IMR-90 (cell line): Measurements from ENCODE around the gene SPATA31C1. TPM values are rescaled to one million over a fixed set of nuclear protein-coding genes. Genes with fewer than 3 reads are reported as not detected.

Experiments used
- ATAC-seq: fragments of 200-7000 bp; cut with Tn5 transposase; 2 replicates; pipeline ENCODE4 v1.9.1; 2020; ENCODE audit warnings: low read depth, mild to moderate bottlenecking, moderate library complexity
- BruUV-seq: library from RNA; stranded (reverse); fragments of 400-500 nt; replicated peaks from 2 replicates; lab custom pipeline; 2021; lab: Mats Ljungman, UMichigan
- CTCF ChIA-PET: fragments of 300-600 bp; formaldehyde crosslinking; extraction: SDS; loops from one replicate; lab custom pipeline; 2021; ENCODE audit warnings: antibody characterized with exemption; lab: Yijun Ruan, JAX
- POLR2A ChIA-PET: fragments of 300-600 bp; sonication (Branson Sonifier 250); formaldehyde crosslinking; loops from one replicate; lab custom pipeline; 2022; ENCODE audit warnings: antibody characterized with exemption; ENCODE audit not compliant: unreplicated experiment; lab: Charles Lee
- DNase-seq: peaks from one replicate; pipeline ENCODE4 v3.0.0; 2013
- H2AFZ ChIP-seq: replicated peaks from 2 replicates; pipeline ENCODE3; 2013; ENCODE audit warnings: low read length, mild to moderate bottlenecking; ENCODE audit not compliant: poor library complexity
- H2AK5ac ChIP-seq: 2 replicates; pipeline ENCODE4 v1.6.1; 2013; ENCODE audit warnings: low read depth, low read length, inconsistent platforms
- H2AK9ac ChIP-seq: replicated peaks from 2 replicates; pipeline ENCODE3; 2013; ENCODE audit warnings: mild to moderate bottlenecking, low read depth, low read length, moderate library complexity; ENCODE audit not compliant: poor library complexity
- H2BK120ac ChIP-seq: 2 replicates; pipeline ENCODE4 v1.6.1; 2013; ENCODE audit warnings: low read depth, low read length, inconsistent platforms
- H2BK15ac ChIP-seq: 3 replicates; pipeline ENCODE4 v1.6.1; 2013; ENCODE audit warnings: low read depth, low read length, inconsistent platforms
- H2BK20ac ChIP-seq: 2 replicates; pipeline ENCODE4 v1.6.1; 2013; ENCODE audit warnings: low read depth, mild to moderate bottlenecking, inconsistent platforms, low read length, moderate library complexity
- H2BK5ac ChIP-seq: 2 replicates; pipeline ENCODE4 v1.6.1; 2013; ENCODE audit warnings: mild to moderate bottlenecking, low read depth, low read length, inconsistent platforms; ENCODE audit not compliant: poor library complexity, severe bottlenecking
- H3K14ac ChIP-seq: replicated peaks from 2 replicates; pipeline ENCODE4 v1.6.1; 2013; ENCODE audit warnings: low read depth, low read length, inconsistent platforms
- H3K18ac ChIP-seq: 2 replicates; pipeline ENCODE4 v1.6.1; 2013; ENCODE audit warnings: low read depth, low read length, control low read depth
- H3K23ac ChIP-seq: 2 replicates; pipeline ENCODE4 v1.6.1; 2013; ENCODE audit warnings: low read depth, low read length, inconsistent platforms
- H3K27ac ChIP-seq: 2 replicates; pipeline ENCODE4 v1.5.1; 2013; ENCODE audit warnings: mild to moderate bottlenecking, control low read depth, low read length; ENCODE audit not compliant: insufficient read depth
- H3K27me3 ChIP-seq: 2 replicates; pipeline ENCODE4 v1.6.1; 2013; ENCODE audit warnings: low read length; ENCODE audit not compliant: control insufficient read depth, insufficient read depth
- H3K36me3 ChIP-seq: 2 replicates; pipeline ENCODE4 v1.6.1; 2013; ENCODE audit warnings: low read length, mixed read lengths; ENCODE audit not compliant: control insufficient read depth, insufficient read depth
- H3K4ac ChIP-seq: 2 replicates; pipeline ENCODE4 v1.6.1; 2013; ENCODE audit warnings: low read depth, low read length, inconsistent platforms
- H3K4me1 ChIP-seq: 2 replicates; pipeline ENCODE4 v1.6.1; 2013; ENCODE audit warnings: low read length, mixed read lengths; ENCODE audit not compliant: control insufficient read depth, insufficient read depth
- H3K4me2 ChIP-seq: 2 replicates; pipeline ENCODE4 v1.6.1; 2013; ENCODE audit warnings: low read depth, mild to moderate bottlenecking, control low read depth, low read length, moderate library complexity
- H3K4me3 ChIP-seq: 2 replicates; pipeline ENCODE4 v1.5.1; 2013; ENCODE audit warnings: low read depth, mild to moderate bottlenecking, control low read depth, low read length, moderate library complexity; ENCODE audit not compliant: insufficient read depth
- H3K56ac ChIP-seq: 2 replicates; pipeline ENCODE4 v1.6.1; 2013; ENCODE audit warnings: low read length, inconsistent platforms; ENCODE audit not compliant: insufficient read depth; ENCODE audit errors: extremely low read depth
- H3K79me1 ChIP-seq, 2 experiments: 2 replicates each; pipeline ENCODE4 v1.6.1; 2013; ENCODE audit warnings: low read length in 2 of 2, inconsistent platforms in 1 of 2, low read depth in 1 of 2
- H3K9ac ChIP-seq: 2 replicates; pipeline ENCODE4 v1.6.1; 2013; ENCODE audit warnings: low read depth, low read length, control low read depth
- H3K9me1 ChIP-seq: 2 replicates; pipeline ENCODE4 v1.6.1; 2013; ENCODE audit warnings: low read length, inconsistent platforms; ENCODE audit not compliant: insufficient read depth
- H3K9me3 ChIP-seq: 2 replicates; pipeline ENCODE4 v1.6.1; 2013; ENCODE audit warnings: low read length; ENCODE audit not compliant: control insufficient read depth, insufficient read depth
- H4K20me1 ChIP-seq: 2 replicates; pipeline ENCODE4 v1.6.1; 2013; ENCODE audit warnings: low read length, inconsistent platforms; ENCODE audit not compliant: insufficient read depth
- H4K5ac ChIP-seq: 2 replicates; pipeline ENCODE4 v1.6.1; 2013; ENCODE audit warnings: mild to moderate bottlenecking, low read depth, low read length, control low read depth
- H4K8ac ChIP-seq, 2 experiments: 2 replicates each; pipeline ENCODE4 v1.6.1; 2013; ENCODE audit warnings: low read depth in 2 of 2, low read length in 2 of 2, control low read depth in 1 of 2, inconsistent platforms in 1 of 2
- H4K91ac ChIP-seq: 2 replicates; pipeline ENCODE4 v1.6.1; 2013; ENCODE audit warnings: low read depth, low read length, inconsistent platforms; ENCODE audit not compliant: insufficient read depth
- MXI1 ChIP-seq: IDR thresholded peaks from 2 replicates; pipeline ENCODE4 v1.6.1; 2012; ENCODE audit warnings: low read depth, mild to moderate bottlenecking, low read length, moderate library complexity, borderline replicate concordance
- RCOR1 ChIP-seq: IDR thresholded peaks from 2 replicates; pipeline ENCODE4 v1.6.1; 2012; ENCODE audit warnings: mild to moderate bottlenecking, low read length, improper control_type of control experiment; ENCODE audit not compliant: insufficient replicate concordance
- RFX5 ChIP-seq: IDR thresholded peaks from 2 replicates; pipeline ENCODE4 v1.8.0; 2012; ENCODE audit warnings: low read depth, mild to moderate bottlenecking, low read length, moderate library complexity
- SMC3 ChIP-seq: fragments of 150-350 bp; IDR thresholded peaks from 2 replicates; pipeline ENCODE4 v1.6.1; 2016; ENCODE audit warnings: low read depth, mild to moderate bottlenecking, antibody characterized with exemption, low read length, moderate library complexity
- WGBS, 2 experiments: methylation state at CpG; one replicate each; pipeline versions ENCODE4 v1.1.5 to v1.1.7; 2013; ENCODE audit warnings: missing lambda C conversion rate in 2 of 2; ENCODE audit not compliant: insufficient read length in 1 of 2; ENCODE audit errors: extremely low coverage in 2 of 2; 5-methylcytosine and 5-hydroxymethylcytosine counted together
- dilution Hi-C: fragments of 300-500 bp; cut with HindIII; formaldehyde crosslinking; loops from one replicate; pipeline ENCODE4 v1.14.3; 2018; ENCODE audit warnings: low sequenced_read_pairs; ENCODE audit not compliant: unreplicated experiment
- in situ Hi-C: fragments of 300-500 bp; cut with MboI; formaldehyde crosslinking; loops from 3 replicates; pipeline ENCODE4 v1.14.3; 2019; ENCODE audit warnings: low sequenced_read_pairs, inconsistent platforms, mixed read lengths
- intact Hi-C: fragments of 100-400 bp; cut with micrococcal nuclease; formaldehyde crosslinking; loops from 2 replicates; pipeline ENCODE4 v1.10.0; 2022
- polyA plus RNA-seq, 3 experiments: library from polyadenylated mRNA; depleted of rRNA; stranded (reverse); fragments of >200 nt; gene quantifications; 2 replicates each; pipeline ENCODE4 v1.2.3, GENCODE V29; 2012; ENCODE audit warnings: low replicate concordance in 1 of 3
- total RNA-seq: library from RNA; depleted of rRNA; stranded (reverse); fragments of >200 nt; gene quantifications from 2 replicates; pipeline ENCODE4 v1.2.3, GENCODE V29; 2012; rRNA removed
- TF ChIP-seq, protein P1 (sequence below): fragments of 150-350 bp; IDR thresholded peaks from 2 replicates; pipeline ENCODE4 v1.6.1; 2016; ENCODE audit warnings: low read depth, mild to moderate bottlenecking, low read length, moderate library complexity, borderline replicate concordance

Gene SPATA31C1
- total and polyA plus RNA-seq, 2 of the 4 experiments (the other 2 are of a cell fraction), result not detected

DNA sequence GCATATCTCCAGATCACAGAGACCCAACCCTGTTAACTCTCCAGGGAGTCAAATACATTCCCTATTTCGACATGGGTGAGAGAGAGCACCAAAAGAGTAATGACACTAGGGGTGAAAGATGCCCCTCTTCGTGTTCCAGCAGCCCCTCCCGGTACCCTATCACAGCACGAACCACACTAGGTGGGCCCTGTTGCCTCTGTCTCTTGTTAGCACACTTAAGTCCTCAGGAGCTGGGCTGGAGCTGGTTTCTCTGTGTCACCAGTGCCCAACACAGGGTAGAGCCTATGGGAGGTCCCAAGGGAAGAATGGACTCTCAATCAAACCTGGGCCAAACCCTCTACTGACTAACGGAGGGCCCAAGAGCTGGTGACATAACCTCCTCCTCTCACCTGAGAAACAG, 55.4 kb downstream of the SPATA31C1 start:
- Histone ChIP-seq H3K4me2 (no peak overlapping the region; the same call in 1 of the 2 replicates), H2BK5ac (no peak overlapping the region), H4K20me1 (no peaks in the 10 kb centered on the region), H3K4ac (no peak overlapping the region), H2BK20ac (no peak overlapping the region), H3K56ac (no peak overlapping the region), H3K4me1 (0 out of 2 replicates have a peak, but pooled peaks cover 2% of the 10 kb centered on the region), H3K27ac (no peak overlapping the region), H3K18ac (no peak overlapping the region), H3K9ac (no peak overlapping the region), H2AK9ac (no peak overlapping the region), H3K79me1 (no peaks in the 10 kb centered on the region; a peak in 2 of 4 replicates), H3K36me3 (peaks cover 7% of the 10 kb centered on the region; the same call in 1 of the 2 replicates), H3K9me1 (no peaks in the 10 kb centered on the region), H2AFZ (no peak overlapping the region), H3K14ac (no peak overlapping the region), H3K27me3 (no peaks in the 10 kb centered on the region), H2BK15ac (no peak overlapping the region), H2AK5ac (no peak overlapping the region), H4K91ac (no peak overlapping the region), H3K23ac (no peak overlapping the region), H4K5ac (no peak overlapping the region), H2BK120ac (no peak overlapping the region), H3K9me3 (no peaks in the 10 kb centered on the region), H3K4me3 (no peak overlapping the region), H4K8ac (no peak overlapping the region)
- no CpG with 5 or more reads among the region's 5 CpGs for WGBS, 2 experiments
- BruUV-seq, result no TSS peak
- intact Hi-C loops (no loop called here), in situ Hi-C loops (loop anchor here (25.0 kb wide), 1 partner anchor 1039 kb away; no protein-coding TSS in a partner anchor), dilution Hi-C loops (no loop called here)
- no peak for ATAC-seq
- ChIA-PET POLR2A (no interaction called here), CTCF (no interaction called here)
- no peak for DNase-seq
- TF ChIP-seq, protein P1, sequence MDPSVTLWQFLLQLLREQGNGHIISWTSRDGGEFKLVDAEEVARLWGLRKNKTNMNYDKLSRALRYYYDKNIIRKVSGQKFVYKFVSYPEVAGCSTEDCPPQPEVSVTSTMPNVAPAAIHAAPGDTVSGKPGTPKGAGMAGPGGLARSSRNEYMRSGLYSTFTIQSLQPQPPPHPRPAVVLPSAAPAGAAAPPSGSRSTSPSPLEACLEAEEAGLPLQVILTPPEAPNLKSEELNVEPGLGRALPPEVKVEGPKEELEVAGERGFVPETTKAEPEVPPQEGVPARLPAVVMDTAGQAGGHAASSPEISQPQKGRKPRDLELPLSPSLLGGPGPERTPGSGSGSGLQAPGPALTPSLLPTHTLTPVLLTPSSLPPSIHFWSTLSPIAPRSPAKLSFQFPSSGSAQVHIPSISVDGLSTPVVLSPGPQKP, result no peak
- TF ChIP-seq MXI1 (no peak), RFX5 (no peak), RCOR1 (no peak), SMC3 (no peak)

Other genes with a start within 250 kb of the SPATA31C1 start
- gene CTSL, start 191.8 kb upstream of the SPATA31C1 start, total RNA-seq, result 57.0 and 89.7 TPM in 2 replicates
- gene CTSL, start 191.8 kb upstream of the SPATA31C1 start, polyA plus RNA-seq (2012; rRNA removed), result 104 and 112 TPM in 2 replicates
- not detected in 2 replicates for gene SPATA31E1, start 35.1 kb upstream of the SPATA31C1 start, total RNA-seq
- gene SPATA31E1, start 35.1 kb upstream of the SPATA31C1 start, polyA plus RNA-seq (2012; rRNA removed), result 0.03 and 0.04 TPM in 2 replicates
- gene CDK20, start 56.6 kb downstream of the SPATA31C1 start, total RNA-seq, result 6.1 and 6.3 TPM in 2 replicates
- gene CDK20, start 56.6 kb downstream of the SPATA31C1 start, polyA plus RNA-seq (2012; rRNA removed), result 11.7 and 12.3 TPM in 2 replicates
- gene SPATA31C2, start 220.5 kb downstream of the SPATA31C1 start, total RNA-seq, result not detected in 2 replicates
- gene SPATA31C2, start 220.5 kb downstream of the SPATA31C1 start, polyA plus RNA-seq (2012; rRNA removed), result 0.02 TPM in 1 of 2 replicates, not detected in the other